T-cell (primary cell): Measurements from ENCODE around the gene SF1. TPM values are rescaled to one million over a fixed set of nuclear protein-coding genes. Genes with fewer than 3 reads are reported as not detected.

Source experiments
- ATAC-seq, 4 experiments: fragments of 200-7000 bp in 3 of 4; fragments of 150-1000 bp in 1 of 4; cut with Tn5 transposase; replicated peaks in 1 of 4; 1 replicate in 3 of 4; 2 replicates in 1 of 4; pipeline ENCODE4 v1.10.0; 2021; ENCODE audit warnings: moderate library complexity in 3 of 4, mild to moderate bottlenecking in 2 of 4, moderate number of reproducible peaks in 1 of 4
- CTCF ChIA-PET, 2 donors: fragments of 300-600 bp; sonication (Branson Sonifier 250); formaldehyde crosslinking; loops; one replicate each; lab custom pipeline; 2022; ENCODE audit warnings: antibody characterized with exemption in 2 of 2; lab: Charles Lee
- POLR2A ChIA-PET, 2 donors: fragments of 300-600 bp; sonication (Branson Sonifier 250); formaldehyde crosslinking; loops; one replicate each; lab custom pipeline; 2022; ENCODE audit warnings: antibody characterized with exemption in 2 of 2; lab: Charles Lee
- DNase-seq, 35 experiments: peaks; one replicate each; pipeline versions ENCODE4 v3.0.0 to v3.0.0-alpha.2; 2013 to 2023
- H3K27ac ChIP-seq: one replicate; pipeline ENCODE4 v1.5.1; 2013; ENCODE audit warnings: low read length
- H3K27me3 ChIP-seq, 2 experiments: replicated peaks in 1 of 2; 1 replicate in 1 of 2; 2 replicates in 1 of 2; pipeline versions ENCODE4 v1.6.1 to v1.7.0; 2013; ENCODE audit warnings: low read length in 1 of 2, mixed read lengths in 1 of 2; ENCODE audit not compliant: control insufficient read depth in 2 of 2, insufficient read depth in 2 of 2; ENCODE audit errors: extremely low read depth in 1 of 2
- H3K36me3 ChIP-seq, 2 donors: 1 replicate in 1 of 2; 2 replicates in 1 of 2; pipeline versions ENCODE4 v1.6.1 to v1.7.0; 2013; ENCODE audit warnings: low read length in 1 of 2; ENCODE audit not compliant: control insufficient read depth in 2 of 2, insufficient read depth in 1 of 2; ENCODE audit errors: extremely low read depth in 1 of 2
- H3K4me1 ChIP-seq, 2 experiments: 1 replicate in 1 of 2; 2 replicates in 1 of 2; pipeline versions ENCODE4 v1.6.1 to v1.7.0; 2013; ENCODE audit warnings: low read length in 2 of 2, mixed read lengths in 1 of 2; ENCODE audit not compliant: insufficient read depth in 2 of 2, control insufficient read depth in 1 of 2; ENCODE audit errors: extremely low read depth in 1 of 2
- H3K4me3 ChIP-seq, 2 donors: 1 replicate in 1 of 2; 2 replicates in 1 of 2; pipeline versions ENCODE4 v1.5.1 to v1.7.0; 2013; ENCODE audit warnings: mild to moderate bottlenecking in 2 of 2, low read length in 1 of 2, moderate library complexity in 1 of 2; ENCODE audit not compliant: control insufficient read depth in 1 of 2; ENCODE audit errors: extremely low read depth in 1 of 2
- H3K9me3 ChIP-seq: 2 replicates; pipeline ENCODE4 v1.7.0; 2013
- H3K27ac Mint-ChIP-seq, 2 donors: one replicate each; pipeline ENCODE4 v1.8.0; 2020 to 2021; ENCODE audit warnings: mild to moderate bottlenecking in 2 of 2, mixed read lengths in 2 of 2
- H3K27me3 Mint-ChIP-seq, 2 donors: one replicate each; pipeline ENCODE4 v1.8.0; 2021 to 2022; ENCODE audit warnings: mixed read lengths in 2 of 2
- H3K36me3 Mint-ChIP-seq: one replicate; pipeline ENCODE4 v1.8.0; 2021; ENCODE audit warnings: mixed read lengths
- H3K4me1 Mint-ChIP-seq, 3 donors: one replicate each; pipeline ENCODE4 v1.8.0; 2020 to 2022; ENCODE audit warnings: mixed read lengths in 3 of 3, mild to moderate bottlenecking in 1 of 3
- H3K4me3 Mint-ChIP-seq, 3 donors: one replicate each; pipeline ENCODE4 v1.8.0; 2020 to 2022; ENCODE audit warnings: mild to moderate bottlenecking in 3 of 3, mixed read lengths in 3 of 3, moderate library complexity in 3 of 3
- H3K9me3 Mint-ChIP-seq, 3 donors: one replicate each; pipeline ENCODE4 v1.8.0; 2020 to 2022; ENCODE audit warnings: mixed read lengths in 3 of 3
- WGBS: methylation state at CpG from one replicate; pipeline ENCODE4 v1.1.5; 2013; ENCODE audit warnings: missing lambda C conversion rate; ENCODE audit not compliant: insufficient coverage; 5-methylcytosine and 5-hydroxymethylcytosine counted together
- total RNA-seq, 35 experiments: library from RNA in 6 of 35; stranded (reverse) in 6 of 35; fragments of 120-200 nt in 1 of 35; gene quantifications; one replicate each; pipeline versions ENCODE4 v1.2.1 to v1.2.4 and lab custom pipeline; 2013 to 2026

The SF1 gene
- total RNA-seq, 5 donors from 2014 or later (not counting 1 experiment from before 2014, with no cell fraction given) = 670 to 1,510 (median 732) TPM

DNA sequence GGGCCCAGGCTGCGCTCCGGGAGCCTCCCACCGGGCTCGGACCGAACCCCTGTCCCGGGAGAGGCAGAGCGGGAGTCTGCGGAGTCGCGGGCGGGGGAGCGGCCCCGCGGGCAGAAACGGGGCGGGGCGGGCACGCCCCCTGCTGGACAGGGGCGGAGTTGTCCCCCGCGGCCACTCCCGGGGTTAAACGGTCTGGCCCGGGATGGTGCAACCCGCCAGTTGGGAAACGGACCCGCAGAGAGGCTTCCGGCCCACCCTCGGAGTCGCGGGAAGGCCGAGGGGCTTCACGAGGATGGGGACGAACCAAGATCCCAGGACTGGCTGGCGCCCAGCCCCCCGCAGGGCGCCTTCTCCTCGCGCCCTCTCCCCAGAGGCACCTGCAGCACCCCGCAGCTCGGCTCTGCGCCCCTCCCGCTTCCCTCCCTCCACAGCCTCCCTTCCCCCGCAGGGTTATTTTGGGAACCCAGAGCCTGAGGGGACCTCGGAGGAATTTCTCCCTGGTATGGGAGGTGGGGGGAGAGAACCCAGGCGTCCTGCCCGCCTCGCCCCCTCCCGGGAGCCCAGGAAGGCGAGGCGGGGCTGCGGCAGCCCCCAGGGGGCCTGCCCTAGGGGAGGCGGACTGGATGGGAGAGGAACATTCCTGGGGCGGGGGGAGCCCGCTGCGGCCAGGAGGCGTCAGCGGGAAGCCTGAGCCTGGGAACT lies 35.3 kb downstream of the SF1 start:
- ChIA-PET CTCF (interaction anchor here (1.2 to 2.5 kb wide), 4 partner anchors 28 to 35 kb away, joined by 3 to 14 read pairs (median 5); partner anchors contain the start of gene SF1 (in 1 of the 2)), POLR2A (interaction anchor here in 1 of 2 donors (2.4 kb wide), 1 partner anchor 36 kb away, joined by 20 read pairs; the partner anchor contains the start of gene SF1)
- DNase-seq (peak; percentile 34 to 84 (median 66)), ATAC-seq (peak; percentile 9 to 14 (median 12))
- H3K27ac Mint-ChIP-seq = no peak overlapping the region
- peak overlapping the region; percentile 93 to 97 for H3K4me3 ChIP-seq
- no peaks in the 10 kb centered on the region for H3K27me3 Mint-ChIP-seq
- H3K36me3 ChIP-seq = peaks cover 6 to 36% of the 10 kb centered on the region in 2 donors
- whole genome bisulfite sequencing = under 1% methylated on average over 51 of the region's 58 CpGs
- no peaks in the 10 kb centered on the region for H3K27me3 ChIP-seq
- H3K9me3 Mint-ChIP-seq = no peaks in the 10 kb centered on the region
- H3K4me1 ChIP-seq = peaks cover 8 to 63% of the 10 kb centered on the region in 2 experiments
- peak overlapping the region; percentile 92 for H3K27ac ChIP-seq
- no peaks in the 10 kb centered on the region for H3K9me3 ChIP-seq
- peaks cover 13% of the 10 kb centered on the region for H3K36me3 Mint-ChIP-seq
- H3K4me1 Mint-ChIP-seq = peaks cover 42 to 45% (median 44%) of the 10 kb centered on the region in 3 donors
- peak overlapping the region; percentile 95 to 97 (median 96) for H3K4me3 Mint-ChIP-seq

DNA sequence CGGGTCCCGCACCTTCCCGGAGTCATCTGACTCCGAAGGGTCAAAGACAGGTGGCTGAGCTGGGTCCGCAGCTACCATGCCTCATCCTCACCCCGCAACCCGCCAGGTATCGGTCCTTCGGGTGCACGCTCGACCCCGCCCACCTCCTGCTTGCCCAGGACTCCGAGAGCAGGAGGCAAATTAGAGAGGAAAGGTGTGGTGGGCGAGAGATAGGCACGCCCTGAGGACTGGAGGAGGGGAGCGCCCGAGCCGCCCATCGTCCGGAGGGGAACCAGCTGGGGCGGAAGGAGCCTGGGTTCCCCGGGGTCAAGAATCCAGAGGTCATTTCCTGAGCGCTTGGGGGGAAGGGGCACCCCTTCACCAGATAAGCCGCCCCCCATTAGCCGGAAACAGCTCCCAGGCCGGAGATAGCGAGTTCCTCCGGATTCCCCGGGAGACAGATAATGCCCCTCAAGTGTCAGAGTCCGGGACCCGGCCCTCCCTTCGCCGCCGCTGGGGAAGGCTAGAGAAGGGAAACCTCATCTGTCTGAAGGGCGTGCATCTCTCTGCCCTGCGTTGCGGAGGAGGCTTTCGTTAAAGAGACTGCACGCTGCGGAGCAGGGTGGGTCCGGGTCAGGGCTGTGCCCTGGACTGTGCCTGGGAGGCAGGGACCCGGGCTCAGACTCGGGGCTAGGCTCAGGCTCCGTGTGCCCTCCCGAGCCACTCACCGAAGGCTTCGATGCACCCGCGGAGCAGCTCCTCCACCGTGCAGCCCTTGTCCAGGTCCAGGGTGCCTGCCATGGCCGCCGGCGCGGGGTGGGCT lies 36.1 kb downstream of the SF1 start:
- ChIA-PET POLR2A (interaction anchor here in 1 of 2 donors (0.5 to 2.4 kb wide), 3 partner anchors 19 to 471 kb away, joined by 3 to 20 read pairs (median 3); partner anchors contain the start of gene SF1), CTCF (interaction anchor here (0.5 to 1.5 kb wide), 3 partner anchors 22 to 39 kb away, joined by 3 to 6 read pairs (median 3); no protein-coding TSS in a partner anchor)
- peak overlapping the region; percentile 93 to 97 for H3K4me3 ChIP-seq
- WGBS = 5% methylated on average over 40 of the region's 54 CpGs
- DNase-seq = peak in 6 of 35 experiments; percentile 23 to 52 (median 32)
- peaks cover 43% of the 10 kb centered on the region in 3 donors for H3K4me1 Mint-ChIP-seq
- H3K4me3 Mint-ChIP-seq = peak overlapping the region; percentile 71 to 80 (median 79)
- H3K4me1 ChIP-seq = peaks cover 8 to 67% of the 10 kb centered on the region in 2 experiments
- peak overlapping the region; percentile 27 for H3K27ac ChIP-seq
- no peaks in the 10 kb centered on the region for H3K27me3 ChIP-seq
- ATAC-seq = no peak
- no peaks in the 10 kb centered on the region for H3K9me3 Mint-ChIP-seq
- H3K9me3 ChIP-seq = no peaks in the 10 kb centered on the region
- H3K27ac Mint-ChIP-seq = peak overlapping the region; percentile 74 to 79
- H3K27me3 Mint-ChIP-seq = no peaks in the 10 kb centered on the region
- H3K36me3 Mint-ChIP-seq = peaks cover 15% of the 10 kb centered on the region
- peaks cover 6 to 44% of the 10 kb centered on the region in 2 donors for H3K36me3 ChIP-seq

DNA sequence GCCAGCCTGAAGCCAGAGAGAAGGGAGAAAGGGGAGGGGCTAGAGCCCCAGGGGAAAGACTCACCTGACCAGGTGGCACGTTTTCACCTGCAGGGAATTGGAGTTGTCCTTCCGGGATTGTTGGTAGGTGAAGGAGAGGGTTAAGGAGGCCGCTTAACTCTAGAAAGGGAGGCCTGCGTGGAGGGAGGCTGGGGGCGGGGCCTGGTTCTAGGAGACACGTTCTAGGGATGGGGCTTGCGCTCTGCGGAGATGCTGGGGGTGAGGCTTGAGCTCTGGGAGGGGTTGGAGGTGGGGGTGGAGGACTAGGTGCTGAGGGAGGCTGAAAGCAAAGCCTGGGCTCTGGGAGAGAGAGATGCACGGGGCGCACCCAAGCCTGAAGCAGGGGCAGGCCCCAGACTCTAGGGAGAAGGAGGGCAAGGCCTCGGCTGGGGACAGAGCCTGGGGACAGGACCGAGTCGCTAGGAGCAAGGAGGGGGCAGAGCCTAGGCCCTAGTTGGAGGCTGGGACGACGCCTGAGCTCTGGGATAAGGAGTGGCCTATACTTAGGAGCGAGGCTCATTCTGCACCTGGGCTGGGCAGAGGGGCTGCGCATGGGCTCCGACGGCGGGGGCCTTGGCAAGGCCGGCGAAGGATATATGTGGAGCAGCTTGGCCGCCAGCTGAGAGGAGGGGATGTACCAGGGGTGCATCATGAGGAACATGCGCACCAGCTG lies 36.8 kb downstream of the SF1 start:
- peaks cover 9 to 51% of the 10 kb centered on the region in 2 donors for H3K36me3 ChIP-seq
- CTCF ChIA-PET = interaction anchor here (0.5 to 1.5 kb wide), 5 partner anchors 8 to 1842 kb away, joined by 3 to 6 read pairs (median 3); no protein-coding TSS in a partner anchor
- H3K27ac ChIP-seq = peak overlapping the region; percentile 27
- Mint-ChIP-seq H3K27ac (peak overlapping the region; percentile 74 to 79), H3K9me3 (no peaks in the 10 kb centered on the region), H3K4me3 (peak overlapping the region; percentile 71 to 80 (median 79)), H3K4me1 (peaks cover 46% of the 10 kb centered on the region in 3 donors), H3K27me3 (no peaks in the 10 kb centered on the region), H3K36me3 (peaks cover 18% of the 10 kb centered on the region)
- DNase-seq (no peak), ATAC-seq (no peak)
- H3K9me3 ChIP-seq = no peaks in the 10 kb centered on the region
- peak overlapping the region in 1 of 2 donors; percentile 97 for H3K4me3 ChIP-seq
- WGBS = 94% methylated on average over 21 of the region's 24 CpGs
- POLR2A ChIA-PET = interaction anchor here in 1 of 2 donors (0.6 kb wide), 1 partner anchor 19 kb away, joined by 3 read pairs; no protein-coding TSS in a partner anchor
- H3K4me1 ChIP-seq = peaks cover 6 to 69% of the 10 kb centered on the region in 2 experiments
- no peaks in the 10 kb centered on the region for H3K27me3 ChIP-seq

DNA sequence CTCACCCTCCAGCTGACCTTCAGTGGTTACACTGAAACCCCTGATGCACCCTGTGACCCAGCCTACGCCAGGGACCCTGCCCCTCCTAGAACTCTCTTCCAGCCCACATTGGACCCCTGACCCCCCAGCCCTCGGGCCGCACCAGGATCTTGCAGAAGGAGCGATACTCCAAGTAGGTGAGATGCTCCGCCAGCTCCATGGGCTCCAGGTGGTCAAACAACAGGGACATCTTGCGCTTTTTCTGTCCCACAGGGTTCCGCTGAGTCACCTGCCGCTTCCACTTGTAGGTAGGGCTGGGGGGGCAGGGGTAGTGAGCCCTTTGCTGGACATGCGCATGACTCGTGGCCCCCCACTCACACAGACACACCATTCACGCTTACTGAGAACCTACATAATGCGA lies 38.5 kb downstream of the SF1 start:
- H3K4me1 ChIP-seq = peaks cover 2 to 71% of the 10 kb centered on the region in 2 experiments
- Mint-ChIP-seq H3K9me3 (no peaks in the 10 kb centered on the region), H3K27ac (peak overlapping the region in 1 of 2 donors; percentile 2), H3K27me3 (no peaks in the 10 kb centered on the region), H3K36me3 (peaks cover 27% of the 10 kb centered on the region), H3K4me3 (no peak overlapping the region), H3K4me1 (peaks cover 50 to 53% (median 51%) of the 10 kb centered on the region in 3 donors)
- no peak for DNase-seq
- peaks cover 21 to 68% of the 10 kb centered on the region in 2 donors for H3K36me3 ChIP-seq
- ChIA-PET POLR2A (no interaction called here), CTCF (no interaction called here)
- no peaks in the 10 kb centered on the region for H3K9me3 ChIP-seq
- no peak for ATAC-seq
- WGBS = 96% methylated on average over 7 of the region's 12 CpGs
- no peak overlapping the region for H3K4me3 ChIP-seq
- no peak overlapping the region for H3K27ac ChIP-seq
- H3K27me3 ChIP-seq = no peaks in the 10 kb centered on the region

DNA sequence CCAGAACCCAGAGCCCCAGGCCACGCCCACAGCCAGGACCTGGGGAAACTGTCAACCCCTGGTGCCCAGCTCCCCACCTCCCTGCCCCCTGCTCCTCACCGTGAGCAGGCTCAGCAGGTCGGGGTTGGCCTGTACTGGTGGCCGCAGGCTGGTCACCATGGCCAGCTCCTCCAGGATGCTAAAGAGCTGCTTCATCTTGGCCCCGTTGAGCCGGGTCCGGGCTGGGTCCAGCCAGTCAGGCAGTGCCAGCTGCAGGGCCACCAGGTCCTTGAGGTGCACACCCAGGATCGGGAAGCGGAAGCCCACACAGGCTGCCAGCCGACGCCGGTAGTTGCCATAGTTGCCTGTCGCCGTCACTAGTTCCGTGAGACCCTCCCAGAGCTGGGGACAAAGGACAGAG lies 41.7 kb downstream of the SF1 start:
- DNase-seq (no peak), ATAC-seq (no peak)
- H3K36me3 Mint-ChIP-seq = peaks cover 43% of the 10 kb centered on the region
- H3K4me3 Mint-ChIP-seq = no peak overlapping the region
- H3K27me3 Mint-ChIP-seq = no peaks in the 10 kb centered on the region
- no peak overlapping the region for H3K27ac ChIP-seq
- peak overlapping the region; percentile 29 to 57 for H3K27ac Mint-ChIP-seq
- H3K9me3 Mint-ChIP-seq = no peaks in the 10 kb centered on the region
- H3K4me1 Mint-ChIP-seq = peaks cover 41 to 51% (median 47%) of the 10 kb centered on the region in 3 donors
- H3K36me3 ChIP-seq = peaks cover 21 to 89% of the 10 kb centered on the region in 2 donors
- no peak overlapping the region for H3K4me3 ChIP-seq
- 96% methylated on average over 9 of the region's 15 CpGs for WGBS
- CTCF ChIA-PET = no interaction called here
- H3K9me3 ChIP-seq = no peaks in the 10 kb centered on the region
- POLR2A ChIA-PET = no interaction called here
- H3K4me1 ChIP-seq = peaks cover 0 to 48% of the 10 kb centered on the region in 2 experiments
- no peaks in the 10 kb centered on the region for H3K27me3 ChIP-seq
